ENCODE data around the gene POLR2A.
"Not testable (repeated sequence)": the region's sequence is repeated elsewhere in the genome, so short reads cannot be mapped to it uniquely, and the experiment has no call there.

- TF ChIP-seq, protein P1, sequence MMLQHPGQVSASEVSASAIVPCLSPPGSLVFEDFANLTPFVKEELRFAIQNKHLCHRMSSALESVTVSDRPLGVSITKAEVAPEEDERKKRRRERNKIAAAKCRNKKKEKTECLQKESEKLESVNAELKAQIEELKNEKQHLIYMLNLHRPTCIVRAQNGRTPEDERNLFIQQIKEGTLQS (IDR thresholded peaks at IDR 0.05), result not testable (repeated sequence)
- TF ChIP-seq CTCF (IDR thresholded peaks at IDR 0.05; ENCODE audit: low read depth, low read length, missing input control); EGR1 (IDR thresholded peaks at IDR 0.05; ENCODE audit: low read depth in 2 of 2); RAD21 (IDR thresholded peaks at IDR 0.05); GABPA (IDR thresholded peaks at IDR 0.05 in 1 of 2, conservative IDR thresholded peaks at IDR 0.05 in 1 of 2): not testable (repeated sequence)
Observed at GRCh38 chr17:7474767-7475166, 9.4 kb upstream of the POLR2A start.

Measured in liver (tissue), 3 donors.